GM21381 (cell line): ENCODE data around the gene NKD2.
"Not testable (repeated sequence)": the region's sequence is repeated elsewhere in the genome, so short reads cannot be mapped to it uniquely, and the experiment has no call there.

Experiments used
- ATAC-seq: cut with Tn5 transposase; IDR thresholded peaks from one replicate; pipeline ENCODE4 v1.9.1; 2021; ENCODE audit warnings: mild to moderate bottlenecking, moderate library complexity; ENCODE audit not compliant: unreplicated experiment

Gene NKD2

DNA sequence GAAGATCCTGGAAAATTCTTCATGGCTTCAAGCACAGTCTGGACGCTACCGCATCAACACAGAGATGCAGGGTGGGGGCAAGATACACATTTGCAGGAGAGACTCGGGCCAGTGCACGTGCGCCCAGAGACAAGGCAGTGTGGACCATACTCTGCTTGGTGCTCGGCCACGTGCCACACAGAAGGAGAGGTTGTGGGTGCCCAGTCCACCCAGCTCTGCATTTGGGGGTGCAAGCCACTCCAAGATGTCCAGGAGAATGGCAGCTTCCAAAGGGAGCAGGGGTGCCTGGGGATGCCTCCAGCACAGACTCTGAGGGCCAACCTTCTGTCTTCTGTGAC lies 4.3 kb downstream of the NKD2 start:
- ATAC-seq = no peak

DNA sequence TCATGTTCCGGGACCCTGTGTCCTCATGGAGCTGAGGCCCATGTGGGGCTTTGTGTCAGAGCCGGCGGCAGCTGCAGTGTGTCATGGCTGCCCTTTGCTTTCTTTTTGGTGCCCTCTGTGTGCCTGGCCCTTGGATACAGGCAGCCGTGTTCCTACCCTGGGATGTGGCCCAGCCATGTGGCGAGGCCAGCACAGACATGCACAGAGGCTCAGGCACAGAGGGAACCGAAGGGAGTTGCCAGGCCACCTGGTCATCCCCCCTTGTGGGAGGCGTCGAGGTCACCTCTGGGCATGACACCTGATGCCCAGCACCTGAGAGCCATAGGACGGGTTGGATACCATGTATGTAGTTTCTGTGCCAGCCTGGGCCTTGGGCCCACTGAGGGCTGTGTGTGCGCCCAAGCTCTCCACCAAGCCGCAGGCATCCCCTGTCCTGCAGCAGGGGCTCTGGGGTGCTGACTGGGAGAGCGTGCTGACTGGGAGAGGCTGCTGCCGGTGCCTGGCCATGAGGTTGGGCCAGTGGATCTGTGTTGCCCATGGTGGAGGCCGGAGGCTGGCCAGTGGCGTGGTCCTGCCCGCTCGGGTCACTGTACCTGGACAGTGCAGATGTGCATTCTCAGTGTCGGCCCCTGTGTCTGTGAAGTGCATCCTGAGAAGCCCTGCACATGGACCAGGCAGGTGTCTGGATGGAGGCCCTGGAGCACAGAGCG lies 4.8 kb downstream of the NKD2 start:
- no peak for ATAC-seq

DNA sequence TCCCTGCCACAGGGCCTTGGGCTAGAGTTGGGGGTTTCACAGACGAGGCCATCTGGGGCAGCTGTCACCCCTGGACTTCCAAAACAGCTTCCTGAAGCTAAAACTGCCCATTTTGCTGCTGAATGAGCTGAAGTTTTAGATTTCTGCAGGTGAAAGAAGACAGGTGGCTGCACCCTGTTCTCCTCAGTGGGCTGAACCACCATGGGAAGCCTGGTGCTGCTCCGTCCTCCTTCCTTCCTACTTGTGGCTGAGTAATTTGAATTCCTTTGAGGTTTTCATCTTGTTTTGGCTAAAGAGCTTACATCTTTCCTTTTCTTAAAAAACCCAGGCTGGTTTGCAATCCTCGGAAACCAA lies 5.3 kb downstream of the NKD2 start:
- ATAC-seq = no peak

DNA sequence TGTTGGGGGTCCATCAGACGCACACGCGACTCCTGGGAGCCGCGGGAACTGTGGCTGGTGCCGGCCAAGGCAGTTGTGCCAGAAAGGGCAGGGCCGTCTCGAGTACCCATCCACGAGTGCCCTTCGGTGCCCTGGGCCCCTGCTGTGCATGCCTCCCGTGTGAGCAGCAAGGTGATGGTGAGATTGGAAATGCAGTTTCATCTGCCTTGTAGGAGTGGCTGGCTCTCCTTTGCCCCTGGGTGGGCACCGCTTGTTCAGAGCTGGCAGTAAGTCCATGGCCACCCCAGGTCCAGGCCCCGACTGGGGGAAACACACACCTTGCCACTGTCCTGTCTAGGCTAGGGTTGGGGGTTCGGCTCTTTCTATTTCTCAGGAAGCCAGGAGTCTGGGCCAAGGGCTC lies 5.7 kb downstream of the NKD2 start:
- ATAC-seq = no peak

DNA sequence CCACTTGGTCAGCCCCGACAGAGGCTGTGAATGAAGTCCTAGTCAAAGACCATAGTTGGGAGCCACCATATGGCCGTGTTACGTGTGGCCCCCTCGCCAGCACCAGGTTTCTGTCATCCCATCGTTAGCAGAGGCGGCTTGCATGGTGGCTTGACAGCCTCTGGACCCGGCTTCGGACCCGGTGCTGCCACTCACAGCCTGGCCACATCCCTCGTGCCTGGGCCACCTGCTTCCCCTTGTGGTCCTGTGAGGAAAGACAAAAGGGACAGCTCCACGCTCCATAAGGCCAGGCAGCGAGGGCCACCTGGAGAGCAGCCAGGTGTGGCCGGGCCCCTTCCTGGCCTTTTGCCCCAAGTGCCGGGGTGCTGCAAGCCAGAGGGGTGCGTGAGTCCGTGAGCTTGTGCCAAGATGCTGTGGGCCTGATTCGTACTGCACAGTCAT lies 6.2 kb downstream of the NKD2 start:
- no peak for ATAC-seq

DNA sequence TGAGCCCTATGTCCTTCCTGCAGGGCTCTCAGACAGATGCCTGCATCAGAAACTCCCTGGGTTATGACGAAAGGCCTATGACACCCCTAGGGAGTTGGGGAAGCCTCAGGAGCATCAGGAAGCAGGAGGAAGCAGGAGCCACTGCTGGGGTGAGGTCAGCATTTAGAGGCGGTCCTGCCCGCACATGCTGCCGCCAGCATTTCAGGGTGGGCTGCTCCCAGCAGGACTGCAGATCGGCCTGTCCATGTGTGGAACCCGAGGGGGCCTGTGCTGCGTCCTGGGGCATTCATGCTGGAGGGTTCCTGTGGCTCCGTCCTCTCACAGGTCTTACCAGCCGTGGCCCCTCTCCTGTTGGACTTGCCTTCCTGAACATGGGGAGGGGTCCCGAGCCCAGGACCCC lies 6.9 kb downstream of the NKD2 start:
- ATAC-seq = no peak

DNA sequence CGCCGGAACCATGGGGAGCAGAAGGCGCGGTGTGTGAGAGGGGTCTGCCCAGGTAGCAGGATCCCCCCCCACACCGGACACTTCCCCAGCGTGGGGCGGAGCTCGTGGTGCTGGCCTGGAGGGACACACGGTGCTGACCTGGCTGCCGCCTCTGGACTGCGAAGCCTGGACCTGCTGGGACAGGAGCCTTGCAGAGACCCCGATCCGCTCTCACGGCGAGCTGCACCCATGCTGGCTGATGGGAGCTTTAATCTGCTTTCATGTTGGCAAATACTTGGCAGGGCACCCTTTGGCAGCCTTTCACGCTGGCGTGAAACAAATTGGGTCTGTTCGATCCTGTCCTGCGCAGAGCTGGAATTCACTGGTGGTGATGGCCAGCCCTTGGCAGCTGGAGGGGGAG lies 7.4 kb downstream of the NKD2 start:
- ATAC-seq = no peak

DNA sequence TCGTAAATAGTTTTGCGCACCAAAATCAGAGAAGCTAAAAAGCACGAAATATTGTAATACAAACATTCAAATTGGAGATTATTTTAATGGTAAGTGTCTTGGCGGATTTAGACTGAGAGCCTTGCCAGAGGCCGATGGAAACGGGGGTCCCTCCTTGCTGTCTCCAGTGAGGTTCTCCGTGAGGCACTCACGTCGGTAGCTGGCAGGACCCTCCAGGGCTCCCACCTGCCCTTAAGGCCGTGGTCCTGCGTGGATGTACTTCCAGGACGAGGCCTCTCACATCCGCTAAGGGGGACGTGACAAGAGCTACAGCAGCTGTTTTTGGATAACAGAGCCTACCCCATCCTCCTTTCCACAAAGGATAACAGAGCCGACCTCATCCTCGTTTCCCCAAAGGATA lies 7.9 kb downstream of the NKD2 start:
- no peak for ATAC-seq

DNA sequence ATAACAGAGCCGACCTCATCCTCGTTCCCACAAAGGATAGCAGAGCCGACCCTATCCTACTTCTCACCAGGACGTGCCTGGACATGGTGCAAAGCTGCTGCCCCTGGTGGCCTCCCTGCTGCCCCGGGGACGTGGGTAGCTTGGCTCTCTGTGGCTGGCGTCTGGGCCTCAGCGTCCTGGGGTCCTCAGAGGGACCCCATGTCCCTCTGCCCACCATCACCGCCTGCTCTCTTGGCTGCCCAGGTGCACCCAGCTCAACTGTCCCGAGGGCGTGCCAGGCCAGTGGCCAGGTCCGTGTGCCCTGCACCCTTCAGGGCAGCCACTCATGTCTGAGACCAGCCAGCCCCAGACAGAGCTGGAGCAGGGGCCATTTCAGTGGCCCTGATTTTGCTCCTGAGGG lies 8.5 kb downstream of the NKD2 start:
- no peak for ATAC-seq

DNA sequence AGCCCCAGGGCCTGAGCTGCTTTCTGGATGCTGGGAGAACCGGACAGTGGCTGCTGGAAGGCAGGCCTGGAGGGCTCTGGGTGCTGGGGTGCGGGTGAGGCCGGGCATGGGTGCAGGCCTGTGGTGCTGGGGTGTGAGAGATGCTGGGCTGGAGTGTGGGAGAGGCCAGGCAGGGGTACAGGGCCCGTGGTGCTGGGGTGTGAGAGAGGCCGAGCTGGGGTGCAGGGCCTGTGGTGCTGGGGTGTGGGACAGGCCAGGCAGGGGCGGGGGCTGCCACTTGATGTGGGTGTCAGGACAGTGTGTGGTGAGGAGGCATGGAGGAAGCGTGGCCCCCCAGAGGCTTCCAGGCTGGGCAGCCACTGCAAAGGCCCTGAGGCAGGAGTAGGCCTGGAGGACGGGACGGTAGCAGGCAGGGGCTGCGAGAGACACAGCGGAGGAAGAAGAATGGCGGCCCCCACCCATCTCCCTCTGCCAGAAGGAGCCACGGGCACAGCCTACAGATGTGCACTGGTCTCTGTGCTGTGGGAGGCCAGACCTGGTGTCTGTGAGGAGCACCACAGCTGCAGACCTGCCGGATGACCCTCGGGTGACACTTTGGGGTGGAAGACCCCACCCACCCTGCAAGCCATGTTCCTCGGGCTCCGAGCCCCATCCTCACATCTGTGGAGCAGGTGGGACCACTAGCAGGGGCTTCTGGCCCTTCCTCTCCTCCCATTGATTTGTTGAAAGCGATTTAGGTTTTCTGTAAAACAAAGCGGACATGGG lies 9.3 kb downstream of the NKD2 start:
- ATAC-seq = no peak

DNA sequence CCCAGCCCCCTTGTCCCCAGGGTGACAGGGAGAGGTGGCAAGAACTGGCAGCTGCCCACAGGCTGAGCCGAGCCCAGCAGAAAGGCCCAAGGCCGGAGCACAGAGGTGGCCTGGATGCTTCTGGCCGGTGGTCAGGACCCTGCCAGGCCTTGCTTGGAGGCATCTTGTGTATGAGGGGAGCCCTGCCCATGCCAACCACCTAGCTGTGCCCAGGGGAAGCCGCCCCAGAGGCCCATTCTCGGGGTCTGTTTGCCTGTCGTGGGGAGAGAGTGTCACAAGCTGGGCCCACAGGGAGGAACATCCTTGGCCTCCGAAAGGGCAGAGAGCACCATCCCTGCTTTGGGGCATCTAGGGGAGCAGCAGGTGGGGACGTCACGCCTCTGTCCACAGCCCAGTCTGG lies 10.0 kb downstream of the NKD2 start:
- ATAC-seq = no peak

DNA sequence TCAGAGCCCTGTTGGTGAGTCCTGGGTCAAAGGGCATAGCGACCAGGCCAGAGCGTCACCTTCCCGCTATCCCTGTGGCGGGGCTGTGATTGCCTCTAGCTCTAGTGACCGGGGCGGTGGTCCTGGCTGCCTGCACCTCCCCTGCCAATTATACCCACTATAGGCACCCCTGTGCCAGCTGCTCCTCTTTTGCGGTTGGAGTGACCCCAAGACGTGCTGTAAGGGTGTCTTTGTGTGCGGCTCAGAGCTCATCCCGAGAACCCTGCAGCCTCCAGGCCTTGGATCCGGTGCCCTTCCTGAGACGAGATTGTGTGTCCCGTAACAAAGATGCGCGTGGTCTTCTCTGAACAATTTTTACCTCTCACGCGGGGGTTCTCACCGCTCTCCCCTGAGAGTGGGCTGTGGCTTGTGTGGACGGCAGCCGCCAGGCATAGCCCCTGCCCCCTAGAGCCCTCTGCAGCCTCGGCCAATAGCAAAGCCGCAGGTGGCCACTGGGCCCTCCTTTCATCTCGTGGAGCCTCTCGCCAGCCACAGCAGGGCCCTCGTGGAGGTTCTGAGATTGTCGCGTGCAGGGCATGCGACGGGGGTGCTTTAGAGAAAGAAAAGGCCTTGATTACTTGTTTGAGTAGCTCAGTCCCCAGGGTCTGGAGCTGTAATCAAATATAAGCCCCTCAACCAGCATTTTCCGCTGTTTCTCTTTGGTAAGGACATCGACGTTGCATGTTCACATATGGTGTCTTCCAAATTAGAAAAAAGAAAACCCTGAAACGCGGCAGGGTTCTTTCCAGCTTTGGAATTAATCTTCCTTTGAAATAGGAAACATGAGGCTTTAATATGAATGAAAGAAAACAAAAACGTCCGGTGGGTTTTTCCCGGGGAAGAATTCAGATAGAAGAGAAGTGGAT lies 10.7 kb downstream of the NKD2 start:
- no peak for ATAC-seq

DNA sequence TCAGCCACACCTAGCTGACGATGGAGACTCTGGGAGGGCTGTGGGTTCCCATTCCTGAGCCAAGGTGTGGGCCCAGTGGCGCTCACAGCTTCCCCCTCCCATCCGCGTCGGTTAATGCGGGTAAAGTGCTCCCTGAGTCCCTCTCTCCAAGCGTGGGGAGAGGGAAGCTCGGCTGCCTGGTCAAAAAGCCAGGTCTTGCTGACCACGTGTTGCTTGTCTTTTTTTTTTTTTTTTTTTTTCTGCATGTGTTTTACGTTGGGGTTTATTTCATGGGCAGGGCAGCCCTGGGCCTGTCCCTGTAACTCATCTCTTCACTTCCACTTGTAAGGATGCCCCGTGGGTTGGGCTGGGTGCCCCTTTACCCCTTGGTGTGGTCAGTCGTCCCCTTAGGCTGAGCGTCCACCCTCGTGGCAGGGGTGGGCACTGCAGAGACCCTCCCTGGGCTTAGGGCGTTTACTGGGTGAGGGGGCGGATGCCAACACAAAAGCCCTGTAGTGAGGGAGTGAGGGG lies 11.9 kb downstream of the NKD2 start:
- no peak for ATAC-seq

DNA sequence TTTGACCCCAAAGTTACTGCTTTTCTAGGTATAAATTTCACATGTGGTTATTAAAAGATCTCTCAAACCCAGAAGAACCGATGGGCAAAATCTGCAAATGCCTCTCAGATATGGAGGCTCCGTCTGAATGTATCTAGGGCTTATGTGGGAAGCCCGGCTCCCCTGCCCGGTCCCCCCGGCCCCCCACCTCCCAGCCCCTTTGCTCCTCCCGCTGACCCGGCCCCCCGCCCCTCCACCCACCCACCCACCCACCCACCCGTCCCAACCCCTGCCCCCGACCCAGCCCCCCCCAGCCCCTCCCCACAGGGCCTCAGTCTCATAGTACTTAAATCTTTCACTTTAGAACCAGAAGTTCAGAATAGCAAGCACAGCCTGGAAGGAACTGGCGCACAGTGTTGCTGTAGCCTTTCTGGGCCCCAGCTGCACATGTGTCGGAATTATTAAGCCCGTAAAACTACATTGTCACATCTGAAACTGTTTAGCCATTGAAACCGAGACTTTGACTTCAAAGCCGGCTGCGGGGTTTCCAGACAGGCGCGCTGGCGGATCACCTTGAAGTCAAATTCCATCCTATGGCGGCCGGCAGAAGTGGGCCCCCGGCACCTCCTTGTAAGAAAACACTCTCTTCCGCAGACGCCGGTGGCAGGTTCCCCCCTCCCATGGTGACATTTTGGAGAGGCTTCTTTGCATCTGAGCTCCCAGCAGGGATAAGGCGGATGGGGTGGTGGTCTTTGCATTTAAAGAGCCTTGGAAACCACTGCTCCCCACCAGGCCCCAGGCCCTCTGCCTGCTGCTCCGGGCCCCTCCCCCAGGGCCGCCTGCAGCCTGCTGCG lies 12.8 kb downstream of the NKD2 start:
- no peak for ATAC-seq

DNA sequence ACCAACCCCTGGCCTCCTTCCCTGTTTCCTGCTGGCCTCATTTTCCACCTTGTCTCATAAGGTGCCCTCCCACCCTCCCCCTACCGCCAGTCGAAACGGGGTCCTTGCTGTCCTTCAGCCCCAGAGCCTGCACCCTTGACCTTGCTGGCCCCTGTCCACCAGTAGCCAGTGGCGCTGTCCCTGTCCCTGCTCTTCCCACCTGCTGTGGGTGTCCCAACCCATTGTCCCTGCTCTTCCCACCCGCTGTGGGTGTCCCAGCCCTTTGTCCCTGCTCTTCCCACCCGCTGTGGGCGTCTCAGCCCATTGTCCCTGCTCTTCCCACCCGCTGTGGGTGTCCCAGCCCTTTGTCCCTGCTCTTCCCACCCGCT lies 13.4 kb downstream of the NKD2 start:
- ATAC-seq = not testable (repeated sequence)

DNA sequence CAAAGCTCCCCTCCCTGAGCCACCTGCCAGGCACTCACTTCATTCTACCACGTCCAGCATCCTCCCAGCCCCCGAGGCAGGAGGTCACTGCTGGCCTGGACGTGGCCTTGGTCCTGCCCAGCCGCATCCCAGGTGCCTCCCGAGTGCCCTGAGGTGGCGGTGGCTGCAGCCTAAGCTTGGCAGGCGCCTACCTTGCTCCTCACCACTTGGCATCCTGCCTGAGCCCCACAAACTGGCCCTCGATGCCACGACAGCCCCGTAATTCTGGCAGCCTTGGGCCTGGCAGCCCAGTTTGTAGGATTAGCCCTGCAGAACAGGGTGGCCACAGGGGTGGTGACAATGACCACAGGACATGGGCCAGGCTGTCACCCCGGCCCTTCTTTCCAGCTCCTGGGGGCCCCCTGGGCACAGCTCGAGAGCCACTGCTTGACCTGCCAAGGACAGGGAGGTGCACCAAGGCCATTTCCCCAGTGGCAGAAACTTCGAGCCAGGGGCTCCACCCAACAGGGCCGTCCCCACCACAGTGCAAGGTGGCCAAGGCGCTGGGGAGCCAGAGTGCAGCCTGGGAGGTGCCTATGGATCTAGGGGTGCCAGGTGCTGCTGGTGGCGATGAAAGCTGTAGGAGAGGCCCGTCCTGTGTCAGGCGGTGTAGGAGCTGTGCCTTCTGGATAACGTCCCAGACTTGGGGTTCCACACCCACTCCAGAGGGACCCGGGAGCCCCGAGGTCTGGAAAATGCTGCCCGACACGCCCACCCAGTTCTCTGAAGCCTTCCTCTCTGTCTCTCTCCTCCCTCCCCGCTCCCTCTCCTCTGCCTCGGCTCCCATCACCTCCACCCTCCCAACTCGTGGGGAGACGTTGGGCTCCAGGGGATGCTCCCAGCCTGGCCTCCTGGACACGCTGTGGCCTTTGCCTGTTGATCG lies 18.4 kb downstream of the NKD2 start:
- ATAC-seq = no peak

DNA sequence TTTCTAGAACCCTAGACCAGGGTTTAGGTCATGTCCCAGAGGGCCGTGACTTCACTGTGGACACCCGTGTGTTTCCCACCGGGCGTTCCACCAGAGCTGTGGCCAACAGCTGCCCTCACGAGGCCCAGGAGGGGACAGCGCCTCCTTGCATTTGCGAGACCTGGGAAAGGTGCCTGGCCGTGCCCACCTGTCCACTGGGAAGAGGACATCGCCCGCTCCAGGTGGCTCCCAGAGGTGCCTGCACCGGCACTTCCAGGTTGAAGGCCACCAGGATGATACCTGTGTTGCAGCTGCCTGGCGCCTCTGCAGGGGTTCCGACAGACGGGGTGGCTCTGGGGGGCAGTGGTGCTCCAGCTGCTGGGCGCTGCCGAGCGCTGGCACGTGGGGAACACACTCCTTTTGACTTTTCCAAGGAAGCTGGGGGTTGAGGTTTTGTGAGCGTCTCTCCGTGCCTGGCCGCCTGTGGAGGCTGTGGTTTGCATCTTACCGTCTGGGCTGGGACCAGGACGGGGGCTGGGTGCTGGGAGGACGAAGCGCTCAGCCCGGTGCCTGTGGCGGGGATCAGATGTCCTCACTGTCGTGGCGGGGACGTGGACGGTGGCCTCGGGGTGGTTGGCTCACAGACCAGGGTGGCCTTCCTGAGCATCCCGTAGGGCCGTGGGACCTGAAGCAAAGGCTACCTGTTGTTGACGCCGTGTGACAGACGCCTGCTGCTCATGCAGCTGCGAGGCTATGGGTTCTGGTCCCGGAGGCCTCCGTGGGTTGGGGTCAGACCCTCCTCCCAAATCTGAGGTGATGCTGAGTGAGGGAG lies 19.2 kb downstream of the NKD2 start:
- no peak for ATAC-seq

DNA sequence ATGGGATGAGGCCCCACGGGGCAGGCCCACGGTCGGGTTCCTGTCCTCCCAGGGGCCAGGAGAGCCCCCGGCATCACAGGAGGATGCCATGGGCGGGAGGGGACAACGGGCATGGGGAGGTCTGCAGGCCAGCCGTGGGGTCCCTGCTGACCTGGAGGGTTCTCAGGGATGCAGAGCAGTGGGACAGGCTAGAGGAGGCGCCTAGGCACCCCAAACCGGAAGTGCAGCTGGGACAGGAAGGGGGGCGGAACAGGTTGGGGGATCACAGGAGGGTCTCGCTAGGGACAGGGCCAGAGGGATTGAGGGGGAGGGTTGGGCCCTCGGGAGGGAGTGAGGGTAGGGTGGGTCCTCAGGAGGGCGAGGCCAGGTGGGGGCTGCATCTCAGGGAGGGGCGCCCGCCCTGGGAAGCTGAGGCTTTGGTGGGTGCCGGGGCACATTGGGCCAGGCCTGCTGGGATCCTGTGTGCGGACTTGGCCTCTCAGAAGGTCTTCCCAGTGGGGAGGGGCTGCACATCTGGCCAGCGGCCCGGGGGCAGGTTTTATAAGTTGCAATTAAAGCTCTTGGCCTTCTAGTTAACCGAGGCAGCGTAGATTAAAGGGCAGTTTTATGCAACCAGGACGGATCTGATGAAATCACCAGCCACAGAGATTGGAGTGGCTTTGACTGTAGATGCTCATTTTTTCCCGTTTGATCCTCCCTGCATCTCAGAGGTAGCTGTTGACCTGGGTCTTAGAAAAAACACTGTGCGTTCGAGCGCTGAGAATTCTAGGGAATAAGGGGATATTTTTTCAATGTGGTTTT lies 20.1 kb downstream of the NKD2 start:
- ATAC-seq = no peak
